Measurements from ENCODE around the gene PSPH.

Gene PSPH

DNA sequence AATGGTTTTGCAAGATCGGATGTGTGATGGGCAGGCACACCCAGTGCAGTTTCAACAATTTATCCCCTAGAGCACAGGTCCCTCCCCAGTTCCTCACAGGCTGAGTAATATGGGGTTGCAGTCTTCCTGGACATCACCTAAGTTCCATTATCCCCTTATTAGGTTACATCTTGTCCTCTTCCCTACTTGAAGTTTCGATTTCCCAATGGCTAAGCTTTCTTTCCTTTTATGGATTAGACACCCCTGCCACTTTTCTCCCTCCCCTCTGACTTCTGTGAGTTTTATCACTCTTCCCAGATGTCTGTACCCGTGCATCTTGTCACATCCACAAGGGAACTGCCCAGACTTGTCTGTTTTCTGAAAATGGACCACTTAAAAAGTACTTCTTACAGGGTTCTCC lies 89.2 kb downstream of the PSPH start:
- no peak overlapping the region for H3K9ac ChIP-seq (ENCODE audit: low read depth in 1 of 2, low read length in 2 of 2)
- H3K4me1 ChIP-seq (ENCODE audit: control insufficient read depth in 1 of 2, insufficient read depth in 2 of 2, low read length in 2 of 2), result peaks cover 0 to 14% of the 10 kb centered on the region in 2 donors
- H3K27me3 ChIP-seq (ENCODE audit: control insufficient read depth in 1 of 2, insufficient read depth in 2 of 2, low read length in 2 of 2), result no peaks in the 10 kb centered on the region
- H3K9me3 ChIP-seq (ENCODE audit: control insufficient read depth in 1 of 2, low read length in 2 of 2), result no peaks in the 10 kb centered on the region
- H3K4me3 ChIP-seq (ENCODE audit: low read depth in 1 of 2, low read length in 2 of 2), result no peak overlapping the region
- H3K36me3 ChIP-seq (ENCODE audit: control insufficient read depth in 1 of 2, insufficient read depth in 2 of 2, low read length in 2 of 2), result peaks cover 0 to 2% of the 10 kb centered on the region in 2 donors
- no peak overlapping the region for H3K27ac ChIP-seq (ENCODE audit: low read depth, low read length)

Measured in duodenal mucosa (tissue), 2 donors.